CD4-positive, alpha-beta T cell treated with Interleukin-6 at 100 ng/mL for 8 hours (primary cell): ENCODE data around the gene SPIC.
"Not testable (repeated sequence)": the region's sequence is repeated elsewhere in the genome, so short reads cannot be mapped to it uniquely, and the experiment has no call there.

Experiments used
- DNase-seq: peaks from one replicate; pipeline ENCODE4 v3.0.0-alpha.2; 2020; ENCODE audit warnings: mixed read lengths, low spot score

The SPIC gene

DNA sequence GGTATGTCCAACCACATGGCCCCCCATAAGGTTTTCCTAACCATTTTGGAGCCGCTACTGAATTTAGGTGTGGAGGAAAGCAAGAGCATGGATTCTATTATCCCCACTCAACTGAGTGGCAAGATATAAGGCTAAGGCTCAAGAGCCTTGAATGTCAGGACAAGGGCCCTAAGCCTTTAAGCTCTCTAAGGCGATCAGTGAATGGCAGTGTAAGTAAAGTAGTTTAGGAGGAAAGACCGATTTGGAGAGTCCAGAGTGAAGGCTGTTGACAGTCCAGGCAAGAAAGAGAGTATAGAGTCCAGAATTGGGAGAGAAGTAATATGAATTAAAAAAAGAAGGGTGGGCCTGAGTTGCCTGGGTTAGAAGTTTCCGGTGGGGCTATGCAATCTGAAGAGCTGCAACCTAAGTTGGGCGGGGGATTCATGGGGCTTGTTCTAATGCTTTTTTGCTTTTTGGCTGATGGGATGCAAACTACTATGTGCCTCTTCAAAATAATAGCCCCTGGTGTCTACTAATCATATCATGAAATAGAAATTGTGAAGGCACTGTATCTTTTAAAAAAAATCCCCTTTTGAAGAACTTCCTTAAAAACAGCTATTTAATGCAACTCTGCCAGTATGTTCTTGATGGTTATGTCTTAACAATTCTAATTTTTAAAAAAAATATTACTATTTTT is at the start of gene SPIC:
TSS of gene SPIC (plus strand) at position 626 of the 676 bp plus-strand sequence. CDS start 1,569 bp downstream, outside the sequence.
- DNase-seq = no peak

DNA sequence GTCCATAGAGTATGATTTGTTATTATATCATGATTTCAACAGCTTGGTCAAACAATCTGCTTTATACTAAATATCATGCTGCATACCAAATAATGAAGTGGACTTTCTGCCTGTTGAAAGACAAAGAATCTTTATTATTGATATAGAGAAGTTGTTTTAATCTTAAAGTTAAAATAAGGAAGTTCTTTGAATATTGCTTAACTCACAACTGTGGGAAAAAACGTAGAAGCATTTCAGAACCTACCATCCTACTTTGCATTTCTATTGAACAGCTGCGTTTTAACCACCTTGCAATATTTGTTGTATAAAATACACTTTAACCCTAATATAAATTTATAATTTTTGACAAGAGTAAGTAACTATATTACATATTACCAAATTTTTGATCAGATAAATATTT is 44.7 kb upstream of the SPIC start:
- no peak for DNase-seq

DNA sequence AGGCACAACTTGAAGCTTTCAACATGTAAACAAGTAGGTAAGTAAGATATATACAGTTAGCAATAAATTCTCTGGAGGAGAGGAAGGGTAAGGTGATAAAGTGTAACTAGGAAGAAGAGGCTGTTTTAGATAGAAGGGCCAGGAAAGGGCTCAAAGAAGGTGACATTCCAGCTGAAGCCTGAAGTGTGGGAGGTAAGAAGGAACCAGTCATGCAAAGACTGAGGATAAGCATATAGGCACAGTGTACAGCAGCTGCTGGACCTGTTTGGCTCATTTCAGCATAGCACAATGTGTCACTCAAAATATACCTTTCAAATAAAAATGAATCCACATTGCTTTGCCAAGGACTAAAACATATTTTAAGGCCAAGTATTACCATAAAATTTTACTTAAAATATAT is 39.0 kb upstream of the SPIC start:
- DNase-seq = no peak

GRCh38 chr12:101439236-101439635 is 35.9 kb upstream of the SPIC start:
- DNase-seq = no peak

GRCh38 chr12:101441461-101442224 is 33.5 kb upstream of the SPIC start:
- no peak for DNase-seq

- peak; percentile 15 for DNase-seq
Observed at GRCh38 chr12:101455685-101456084, 19.5 kb upstream of the SPIC start.

GRCh38 chr12:101459642-101460346 is 15.3 kb upstream of the SPIC start:
- no peak for DNase-seq

GRCh38 chr12:101468948-101469347 is 6.2 kb upstream of the SPIC start:
- no peak for DNase-seq

- no peak for DNase-seq
Observed at GRCh38 chr12:101470939-101471338, 4.2 kb upstream of the SPIC start.

DNA sequence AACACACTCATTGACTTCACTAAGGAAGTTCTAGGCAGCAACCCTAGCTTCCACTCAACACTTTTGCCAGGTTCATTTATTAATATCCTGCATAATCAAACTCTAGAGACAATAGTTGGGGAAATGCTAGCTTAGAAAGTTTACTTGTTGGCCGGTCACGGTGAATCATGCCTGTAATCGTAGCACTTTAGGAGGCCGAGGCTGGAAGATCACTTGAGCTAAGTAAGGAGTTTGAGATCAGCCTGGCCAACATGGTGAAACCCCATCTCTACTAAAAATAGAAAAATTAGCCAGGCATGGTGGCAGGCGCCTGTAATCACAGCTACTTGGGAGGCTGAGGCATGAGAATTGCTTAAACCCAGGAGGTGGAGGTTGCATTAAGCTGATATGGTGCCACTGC is 3.3 kb upstream of the SPIC start:
- not testable (repeated sequence) for DNase-seq

GRCh38 chr12:101474248-101474647 is 888 bp upstream of the SPIC start:
- DNase-seq = no peak

DNA sequence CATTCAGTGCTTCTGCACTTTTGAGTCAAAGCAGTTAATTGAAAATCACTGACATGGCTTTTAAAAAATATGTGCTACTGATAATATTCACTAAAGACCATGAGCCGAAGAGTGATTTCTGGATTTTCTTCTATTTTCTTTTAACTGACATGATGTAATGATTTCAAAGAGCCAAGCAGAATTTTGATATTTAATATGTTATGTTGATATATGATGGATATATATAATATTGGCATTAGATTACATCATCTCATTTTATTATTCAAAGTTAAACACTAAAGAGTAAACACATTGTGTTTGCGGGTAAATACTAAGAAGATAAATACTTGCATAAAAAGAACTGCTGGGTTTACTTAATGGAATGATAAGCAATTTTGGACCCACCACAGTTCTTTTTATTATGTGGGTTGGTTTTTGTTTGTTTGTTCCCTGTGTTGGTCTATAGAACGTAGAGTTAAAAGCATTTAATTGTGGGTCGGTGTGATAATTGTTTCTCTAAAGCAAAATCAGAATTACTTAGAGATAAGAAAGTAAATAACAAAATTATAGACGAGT is 692 bp downstream of the SPIC start:
- no peak for DNase-seq

DNA sequence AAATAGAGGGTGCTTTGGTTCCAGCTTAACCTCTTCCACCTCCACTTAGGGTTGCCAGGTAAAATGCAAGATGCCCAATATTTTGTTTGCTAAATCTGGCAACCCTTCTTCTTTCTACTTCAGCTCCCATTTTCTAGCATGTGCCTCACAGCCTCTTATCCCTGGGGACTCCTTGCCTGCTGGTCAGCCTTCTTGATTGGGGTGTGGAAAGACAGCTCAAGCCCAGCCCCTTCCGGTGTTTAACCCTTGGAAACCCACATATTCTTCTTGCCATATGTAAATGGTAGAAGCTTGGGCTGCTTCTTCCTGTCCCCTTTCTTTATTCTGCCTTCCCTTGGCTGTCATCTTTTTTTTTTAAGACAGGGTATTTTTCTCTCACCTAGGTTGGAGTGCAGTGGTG is 5.7 kb downstream of the SPIC start:
- DNase-seq = no peak

GRCh38 chr12:101485021-101485420 is 9.9 kb downstream of the SPIC start:
- DNase-seq = no peak

DNA sequence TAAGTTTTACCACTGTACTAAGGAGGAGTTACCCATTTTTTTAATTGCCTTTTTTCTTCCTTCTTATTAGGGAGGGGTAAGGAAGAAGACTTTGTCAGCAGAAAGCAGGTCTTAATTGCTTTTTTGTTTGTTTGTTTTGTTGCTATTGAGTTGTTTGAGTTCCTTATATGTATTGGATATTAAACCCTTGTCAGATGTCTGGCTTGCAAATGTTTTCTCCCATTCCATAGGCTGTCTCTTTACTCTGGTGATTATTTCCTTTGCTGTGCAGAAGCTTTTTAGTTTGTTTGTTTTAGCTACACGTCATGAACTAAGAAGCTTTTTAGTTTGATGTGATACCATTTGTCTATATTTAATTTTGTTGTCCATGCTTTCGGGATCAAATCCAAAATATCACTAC is 13.3 kb downstream of the SPIC start:
- DNase-seq = no peak

DNA sequence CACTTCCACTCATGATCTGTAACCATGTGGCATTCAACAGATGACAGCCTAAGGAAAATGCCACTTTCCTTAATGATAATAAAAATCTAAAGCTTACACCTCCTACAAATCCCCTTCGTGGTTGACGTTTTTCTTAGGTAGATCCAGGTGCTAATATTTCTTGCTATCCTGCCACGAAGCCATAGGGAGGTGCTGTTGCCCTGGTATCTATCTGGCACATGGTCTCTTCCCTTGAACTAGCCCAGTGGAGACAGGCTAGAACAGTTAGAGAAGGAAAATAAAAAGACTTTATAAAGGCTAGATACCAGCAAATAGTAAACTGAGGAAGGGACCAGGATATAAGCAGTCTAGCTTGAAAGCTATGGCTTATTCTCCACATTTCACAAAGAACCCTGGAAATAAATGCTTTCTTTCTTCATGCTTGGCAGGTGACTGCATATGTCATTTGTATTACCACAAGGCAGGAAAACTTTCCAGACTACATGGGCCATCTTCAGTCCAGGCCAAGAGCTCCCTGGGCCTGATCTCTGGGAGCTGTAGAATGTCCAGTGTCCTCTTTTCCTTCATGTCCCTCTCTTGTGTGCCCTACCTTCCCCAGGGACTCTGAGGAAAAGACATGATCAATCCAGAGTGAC is 15.3 kb downstream of the SPIC start:
- no peak for DNase-seq

- DNase-seq = no peak
Observed at GRCh38 chr12:101491329-101491728, 16.2 kb downstream of the SPIC start.

GRCh38 chr12:101493556-101493955 is 18.4 kb downstream of the SPIC start:
- DNase-seq = no peak

GRCh38 chr12:101498252-101498651 is 23.1 kb downstream of the SPIC start:
- no peak for DNase-seq

DNA sequence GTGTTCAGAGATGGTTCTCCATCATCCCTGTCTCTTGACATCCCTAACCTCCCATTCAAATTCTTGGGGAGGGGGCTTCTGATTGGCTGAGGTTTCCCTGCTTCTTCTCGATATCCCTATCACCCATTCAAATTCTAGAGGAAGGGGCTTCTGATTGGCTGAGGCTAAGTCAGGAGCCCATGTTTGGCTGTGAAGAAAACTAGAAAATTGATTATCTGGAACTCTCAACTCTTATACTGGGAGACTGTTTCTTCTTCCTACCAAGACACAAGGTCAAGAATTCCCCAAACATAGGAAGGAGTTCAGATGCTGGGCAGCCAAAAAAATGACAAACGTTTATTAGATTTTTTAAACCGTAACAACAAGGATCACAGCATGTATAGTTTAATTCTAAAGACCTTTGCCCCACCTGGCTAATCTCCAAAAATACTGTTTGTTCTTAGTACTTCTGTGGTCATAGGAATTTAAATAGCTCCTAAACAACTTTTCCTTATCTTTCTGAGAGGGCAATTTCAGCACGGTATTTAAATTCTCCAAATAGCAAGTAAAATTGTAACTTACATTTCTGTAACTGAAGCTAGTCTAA is 26.4 kb downstream of the SPIC start:
- no peak for DNase-seq

GRCh38 chr12:101521136-101521535 is 46.0 kb downstream of the SPIC start:
- DNase-seq = no peak

DNA sequence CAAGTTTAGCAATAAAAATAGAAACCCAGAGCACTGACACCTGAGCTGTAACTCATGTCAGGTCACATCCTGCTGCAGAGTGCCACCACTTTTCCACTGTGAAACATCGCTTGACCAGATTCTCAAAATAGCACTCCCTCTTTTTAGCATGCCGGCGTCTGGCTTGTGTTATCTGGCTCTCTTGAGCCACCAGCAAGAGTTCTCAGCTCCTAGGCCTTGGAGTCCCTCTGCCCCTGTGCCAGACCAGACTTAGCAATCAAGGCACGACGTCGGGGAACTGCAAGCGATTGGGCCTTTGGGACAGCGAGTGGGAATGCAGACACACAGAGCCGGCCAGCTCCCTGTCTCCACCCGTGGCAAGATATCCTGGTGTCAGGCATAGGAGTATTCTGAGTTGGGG is 52.5 kb downstream of the SPIC start:
- no peak for DNase-seq
